Parietal lobe (tissue), 1 donor: ENCODE results near the gene NFKBIZ. TPM values are rescaled to one million over a fixed set of nuclear protein-coding genes. Genes with fewer than 3 reads are reported as not detected.

Experiments
- total RNA-seq: library from RNA; depleted of rRNA; stranded (reverse); fragments of >200 nt; gene quantifications from one replicate; pipeline ENCODE4 v1.2.3, GENCODE V29; 2014

NFKBIZ gene, protein sequence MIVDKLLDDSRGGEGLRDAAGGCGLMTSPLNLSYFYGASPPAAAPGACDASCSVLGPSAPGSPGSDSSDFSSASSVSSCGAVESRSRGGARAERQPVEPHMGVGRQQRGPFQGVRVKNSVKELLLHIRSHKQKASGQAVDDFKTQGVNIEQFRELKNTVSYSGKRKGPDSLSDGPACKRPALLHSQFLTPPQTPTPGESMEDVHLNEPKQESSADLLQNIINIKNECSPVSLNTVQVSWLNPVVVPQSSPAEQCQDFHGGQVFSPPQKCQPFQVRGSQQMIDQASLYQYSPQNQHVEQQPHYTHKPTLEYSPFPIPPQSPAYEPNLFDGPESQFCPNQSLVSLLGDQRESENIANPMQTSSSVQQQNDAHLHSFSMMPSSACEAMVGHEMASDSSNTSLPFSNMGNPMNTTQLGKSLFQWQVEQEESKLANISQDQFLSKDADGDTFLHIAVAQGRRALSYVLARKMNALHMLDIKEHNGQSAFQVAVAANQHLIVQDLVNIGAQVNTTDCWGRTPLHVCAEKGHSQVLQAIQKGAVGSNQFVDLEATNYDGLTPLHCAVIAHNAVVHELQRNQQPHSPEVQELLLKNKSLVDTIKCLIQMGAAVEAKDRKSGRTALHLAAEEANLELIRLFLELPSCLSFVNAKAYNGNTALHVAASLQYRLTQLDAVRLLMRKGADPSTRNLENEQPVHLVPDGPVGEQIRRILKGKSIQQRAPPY
- total RNA-seq, result 3.4 TPM

DNA sequence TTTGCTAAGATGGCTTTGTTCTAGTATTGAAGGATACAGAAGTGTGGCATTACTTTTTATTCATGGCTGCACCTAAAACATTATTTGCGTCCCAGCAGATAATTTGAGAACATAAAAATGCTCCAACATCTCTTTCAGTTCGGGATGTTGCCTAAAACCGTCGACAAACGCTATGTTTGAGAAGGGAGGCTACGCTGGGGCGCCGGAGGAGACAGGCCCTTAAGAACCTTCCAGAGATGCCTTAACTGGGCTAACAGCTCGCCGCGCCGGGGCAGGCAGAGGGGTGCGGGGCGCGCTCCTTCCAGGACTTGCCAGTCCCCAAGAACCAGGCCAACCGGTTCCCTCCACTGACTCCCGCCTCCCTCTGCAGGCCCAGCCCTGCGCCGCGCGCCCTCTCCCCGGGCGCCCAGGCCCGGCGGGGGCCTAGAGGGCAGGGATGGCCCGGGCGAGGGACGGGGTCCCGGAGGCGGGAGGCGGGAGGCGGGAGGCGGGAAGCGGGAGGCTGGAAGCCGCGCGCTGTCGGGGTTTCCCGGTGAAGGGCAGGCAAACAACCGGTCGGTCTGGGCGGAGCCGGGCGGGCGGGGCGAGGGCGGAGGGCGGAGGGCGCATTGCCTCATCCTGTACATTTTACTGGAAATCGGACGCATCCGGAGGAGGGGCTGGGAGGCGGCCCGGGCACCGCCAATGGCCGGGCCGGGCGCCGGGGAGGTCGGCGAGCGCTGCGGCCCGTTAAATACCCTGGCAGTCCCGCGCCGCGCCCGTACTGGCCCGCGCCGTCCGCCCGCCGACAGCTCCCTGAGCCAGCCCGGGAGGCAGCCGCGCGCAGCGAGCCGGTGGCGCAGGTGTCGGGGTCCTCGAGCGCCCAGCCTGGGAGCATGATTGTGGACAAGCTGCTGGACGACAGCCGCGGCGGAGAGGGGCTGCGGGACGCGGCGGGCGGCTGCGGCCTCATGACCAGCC is at the start of gene NFKBIZ:
TSS of gene NFKBIZ (plus strand) at position 761 of the 960 bp plus-strand sequence. CDS start at position 876, 115 bp downstream.

Other genes with a start within 250 kb of the NFKBIZ start
- 62.3 TPM for gene ZBTB11, start 172.4 kb upstream of the NFKBIZ start, total RNA-seq
- 2,198 TPM for gene RPL24, start 162.8 kb upstream of the NFKBIZ start, total RNA-seq
- 73.6 TPM for gene CEP97, start 124.9 kb upstream of the NFKBIZ start, total RNA-seq
- gene NXPE3, start 70.3 kb upstream of the NFKBIZ start, total RNA-seq, result 26.3 TPM